Left lobe of liver (tissue), 2 donors: ENCODE measurements around the gene COL23A1. TPM values are rescaled to one million over a fixed set of nuclear protein-coding genes. Genes with fewer than 3 reads are reported as not detected.

Source experiments
- ATAC-seq: fragments of 200-7000 bp; cut with Tn5 transposase; one replicate; pipeline ENCODE4 v1.9.1; 2020; ENCODE audit warnings: mild to moderate bottlenecking, moderate library complexity
- DNase-seq: peaks from one replicate; pipeline ENCODE4 v3.0.0-alpha.2; 2020; ENCODE audit warnings: low spot score
- total RNA-seq: library from RNA; stranded (reverse); gene quantifications from one replicate; pipeline ENCODE4 v1.2.1, GENCODE V29; 2021
- donor health status: DM: no; HTN: no; CAD: no; lungs with moderate emphysema.
- donor health status: DM: no; HTN: yes; CAD: no.

Gene COL23A1
- total RNA-seq, 1 donor from 2014 or later = 1.2 TPM

DNA sequence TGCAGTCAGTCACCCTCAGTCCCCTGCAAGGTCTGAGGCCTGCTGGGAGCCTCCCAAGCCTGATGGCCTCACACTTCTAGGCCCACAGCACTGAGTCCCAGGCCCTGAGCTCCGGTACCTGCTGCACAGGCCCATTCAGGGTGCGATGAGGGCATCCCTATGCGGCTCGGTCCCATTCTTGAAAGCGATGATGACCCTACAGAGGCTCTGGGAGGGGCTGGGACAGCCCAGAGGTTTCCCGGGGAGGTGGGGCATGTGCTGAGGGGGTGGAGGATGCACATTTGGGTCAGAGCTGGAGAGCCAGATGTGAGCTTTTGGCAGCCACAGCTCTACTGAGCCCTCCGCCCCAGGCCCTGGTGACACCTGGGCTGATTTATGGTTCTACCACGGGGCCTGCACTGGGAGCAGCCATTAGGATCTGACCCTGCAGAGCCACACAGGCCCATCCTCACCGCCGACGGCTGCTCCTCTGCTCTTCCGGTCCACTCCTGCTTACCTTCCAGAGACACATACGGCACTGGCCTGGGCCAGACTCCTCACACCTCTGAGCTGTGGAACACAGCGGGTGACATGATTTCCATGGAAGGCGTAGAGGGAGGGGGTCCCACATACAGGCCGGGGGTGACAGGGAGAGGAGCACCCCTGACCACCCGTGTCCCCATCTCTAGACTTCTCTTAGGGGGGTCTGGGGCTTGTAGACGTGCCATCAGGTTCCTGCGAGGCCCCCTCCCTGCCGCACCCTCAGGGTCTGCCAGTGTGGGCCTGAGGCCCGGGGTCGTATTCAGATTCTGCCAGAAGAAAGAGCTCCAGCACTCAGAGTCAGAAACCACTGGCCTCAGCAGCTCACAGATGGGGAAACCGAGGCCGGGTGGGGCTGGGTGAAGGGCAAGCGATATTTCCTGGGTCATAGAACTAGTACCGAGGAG is 53.4 kb downstream of the COL23A1 start:
- no peak for ATAC-seq
- no peak for DNase-seq

DNA sequence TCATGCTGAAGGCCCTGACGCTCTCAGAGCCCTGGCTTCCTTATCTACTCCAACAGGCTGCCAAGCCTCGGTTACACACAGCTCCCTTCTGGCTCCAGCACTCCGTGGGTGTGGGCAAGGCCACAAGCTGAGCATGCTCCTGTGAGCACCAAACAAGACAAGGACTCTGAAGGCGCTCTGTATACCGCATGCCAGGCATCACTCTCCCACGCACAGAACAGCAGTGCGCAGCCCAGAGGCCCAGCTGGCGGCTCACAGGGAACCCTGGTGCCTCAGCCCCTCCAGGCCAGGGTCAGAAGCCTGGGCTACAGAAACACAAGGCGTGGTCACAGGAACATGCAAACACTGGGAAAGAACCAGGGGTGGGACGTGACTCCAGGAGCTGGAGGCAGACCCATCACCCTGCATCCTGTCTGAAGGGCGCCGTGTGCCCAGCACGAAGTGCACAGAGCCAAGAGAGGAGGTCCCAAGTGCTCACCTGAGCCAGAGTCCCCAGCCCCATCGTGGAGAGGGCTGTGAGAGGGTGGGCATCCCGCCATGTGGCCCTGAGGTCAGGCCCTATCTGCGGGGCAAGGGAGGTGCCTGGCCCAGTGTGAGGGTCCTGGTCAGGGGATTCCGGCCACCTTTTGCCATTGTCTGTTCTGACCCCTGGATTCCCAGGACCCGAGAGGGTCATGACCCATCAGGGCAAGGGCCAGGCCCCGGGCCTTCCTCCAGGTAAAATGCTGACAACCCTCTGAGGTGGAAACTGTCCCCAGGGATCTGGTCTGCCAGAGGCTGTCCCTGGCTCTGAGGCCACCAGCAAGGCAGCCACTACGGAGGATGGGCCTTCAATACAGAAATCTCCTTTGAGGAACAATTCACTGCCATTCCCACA is 54.7 kb downstream of the COL23A1 start:
- ATAC-seq (no peak), DNase-seq (no peak)

DNA sequence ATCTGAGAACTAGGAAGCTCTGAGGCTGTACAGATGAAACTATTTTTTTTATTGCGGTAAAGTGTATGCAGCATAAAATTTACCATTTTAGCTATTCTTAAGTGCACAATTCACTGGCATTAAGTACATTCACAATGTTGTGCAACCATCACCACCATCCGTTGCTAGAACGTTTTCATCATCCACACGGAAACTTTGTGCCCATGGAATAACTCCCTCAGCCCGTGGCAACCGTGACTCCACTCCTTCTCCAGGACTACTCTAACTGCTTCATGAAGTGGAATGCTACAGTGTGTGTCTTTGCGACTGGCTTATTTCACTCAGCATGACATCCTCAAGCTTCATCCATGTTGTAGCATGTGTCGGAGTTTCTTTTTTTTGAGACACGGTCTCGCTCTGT is 57.1 kb downstream of the COL23A1 start:
- DNase-seq (no peak), ATAC-seq (no peak)

DNA sequence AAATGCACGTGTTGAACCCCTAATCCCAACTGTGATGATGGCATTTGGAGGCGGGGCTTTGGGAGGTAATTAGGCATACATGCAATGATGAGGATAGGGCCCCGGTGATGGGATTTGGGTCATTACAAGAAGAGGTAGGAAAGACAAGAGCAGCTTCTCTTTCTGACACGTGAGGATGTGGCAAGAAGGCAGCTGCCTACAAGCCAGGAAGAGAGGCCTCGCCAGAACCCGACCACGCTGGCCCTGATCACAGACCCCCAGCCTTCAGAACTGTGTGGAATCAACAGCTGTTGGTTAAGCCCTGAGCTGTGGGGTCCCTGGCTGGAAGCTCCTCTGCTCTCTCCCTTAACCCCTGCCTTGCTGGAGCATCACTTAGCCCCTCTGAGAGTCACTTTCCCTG is 57.5 kb downstream of the COL23A1 start:
- DNase-seq (no peak), ATAC-seq (no peak)

DNA sequence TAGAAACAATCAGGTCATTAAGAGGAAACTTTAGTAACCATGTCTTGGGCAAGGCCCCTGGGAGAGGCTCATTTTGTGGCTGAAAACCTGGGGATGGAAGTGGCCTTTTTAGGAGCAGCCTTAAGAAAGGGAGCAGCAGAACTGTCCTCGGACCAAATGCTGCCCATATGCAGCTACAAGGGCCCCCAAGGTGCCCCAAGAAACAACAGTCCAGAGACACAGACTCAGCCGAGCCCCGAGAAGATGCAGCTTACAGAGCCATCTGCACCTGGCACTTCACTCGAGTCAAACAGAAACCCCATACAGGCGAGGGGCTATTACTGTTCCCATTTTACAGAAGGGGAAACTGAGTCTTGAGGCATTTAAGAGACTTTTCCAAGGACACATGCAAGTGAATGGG is 58.0 kb downstream of the COL23A1 start:
- DNase-seq = no peak

DNA sequence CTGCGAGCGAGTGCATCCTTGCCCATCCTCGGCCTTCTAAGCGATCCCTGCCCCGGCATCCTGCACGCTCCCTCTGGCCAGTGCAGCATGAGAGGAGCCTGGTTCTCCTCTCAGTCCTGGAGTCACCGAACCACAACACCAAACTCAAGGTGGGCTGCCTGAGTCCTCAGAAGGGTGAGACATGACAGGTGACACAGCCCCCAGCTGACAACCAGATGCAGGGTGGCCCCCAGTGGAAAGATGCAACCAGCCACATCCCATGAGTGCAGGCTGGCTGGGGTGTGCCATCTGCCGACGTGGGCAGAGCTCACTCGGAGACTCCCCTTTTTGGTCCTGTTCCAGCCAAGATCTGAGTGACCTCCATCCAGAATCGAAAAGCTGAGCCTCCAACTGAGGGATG is 58.4 kb downstream of the COL23A1 start:
- DNase-seq (no peak), ATAC-seq (no peak)

More for the DNA sequence above, 58.0 kb downstream of the COL23A1 start:
- no peak for ATAC-seq

DNA sequence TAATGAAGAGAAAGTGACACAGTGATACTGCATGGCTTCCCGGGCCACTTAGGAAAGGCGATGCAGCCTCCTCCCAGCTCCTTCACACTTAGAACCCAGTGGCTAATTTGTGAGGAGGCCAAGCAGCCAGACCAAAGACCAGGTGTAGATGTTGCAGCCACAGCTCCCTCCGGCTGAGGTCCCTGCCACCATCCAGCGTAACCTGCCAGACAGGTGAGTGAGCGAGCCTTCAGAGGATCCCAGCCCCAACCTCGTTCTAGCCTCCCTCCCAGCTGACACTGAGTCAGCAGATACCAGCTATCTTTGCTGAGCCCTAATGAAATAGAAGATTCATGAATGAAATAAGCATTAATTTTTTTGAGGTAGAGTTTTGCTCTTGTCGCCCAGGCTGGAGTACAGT is 59.7 kb downstream of the COL23A1 start:
- DNase-seq (no peak), ATAC-seq (no peak)

DNA sequence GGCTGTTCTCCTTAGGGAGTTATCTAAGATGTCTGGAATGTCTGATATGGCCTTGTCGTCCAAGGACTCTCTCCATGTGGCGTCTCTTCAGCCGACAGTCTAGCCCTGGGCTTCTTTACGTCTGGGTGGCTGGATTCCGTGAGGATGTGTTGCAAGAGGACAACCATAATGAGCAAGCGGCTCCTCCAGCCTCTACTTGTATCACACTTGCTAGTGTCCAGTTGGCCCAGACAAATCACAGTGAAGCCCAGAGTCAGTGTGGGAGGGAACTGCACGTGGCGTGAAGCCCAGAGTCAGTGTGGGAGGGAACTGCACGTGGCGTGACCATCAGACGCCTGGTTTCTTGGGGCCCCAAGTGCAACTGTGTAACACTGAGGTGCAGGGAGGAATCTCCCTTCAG is 61.1 kb downstream of the COL23A1 start:
- ATAC-seq = no peak
- no peak for DNase-seq

DNA sequence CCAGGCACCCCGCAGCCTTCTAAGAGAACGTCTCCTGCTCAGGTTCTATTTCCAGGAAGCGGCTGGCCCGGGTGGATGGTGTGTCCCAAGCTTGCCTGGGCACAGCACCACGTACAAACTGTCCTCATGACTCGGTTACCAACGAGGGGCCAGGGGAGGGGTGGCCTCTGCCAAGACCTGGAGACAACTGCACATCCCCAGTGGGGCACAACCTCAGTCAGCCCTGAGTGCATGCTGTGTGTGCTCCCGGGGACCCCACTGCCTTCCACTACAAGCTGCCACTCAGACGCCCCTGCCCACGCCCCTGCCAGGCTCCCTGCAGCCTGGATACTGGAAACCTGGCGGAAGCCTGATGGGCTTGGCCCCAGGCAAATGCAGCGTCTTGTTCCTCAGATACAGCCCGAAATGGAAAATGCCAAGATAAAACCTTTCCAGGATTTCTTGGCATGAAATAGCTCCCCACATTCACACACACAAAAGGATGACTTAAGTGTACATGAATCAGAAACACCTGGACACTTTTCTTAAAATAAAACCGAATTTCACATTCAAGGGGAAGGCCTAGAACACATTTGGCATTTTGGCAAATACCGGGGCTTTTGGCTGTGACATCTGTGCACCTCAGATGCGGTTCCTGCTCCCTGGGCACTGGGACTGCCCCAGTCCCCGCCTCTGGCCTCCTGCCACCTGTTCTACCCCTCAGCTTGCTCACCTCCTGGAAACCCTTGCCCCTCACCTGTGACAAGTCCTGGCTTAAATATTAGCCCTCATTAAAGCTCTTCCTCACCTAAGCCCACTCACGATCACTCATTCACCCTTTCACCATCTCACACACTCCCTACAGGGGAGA is 62.5 kb downstream of the COL23A1 start:
- ATAC-seq (no peak), DNase-seq (no peak)

DNA sequence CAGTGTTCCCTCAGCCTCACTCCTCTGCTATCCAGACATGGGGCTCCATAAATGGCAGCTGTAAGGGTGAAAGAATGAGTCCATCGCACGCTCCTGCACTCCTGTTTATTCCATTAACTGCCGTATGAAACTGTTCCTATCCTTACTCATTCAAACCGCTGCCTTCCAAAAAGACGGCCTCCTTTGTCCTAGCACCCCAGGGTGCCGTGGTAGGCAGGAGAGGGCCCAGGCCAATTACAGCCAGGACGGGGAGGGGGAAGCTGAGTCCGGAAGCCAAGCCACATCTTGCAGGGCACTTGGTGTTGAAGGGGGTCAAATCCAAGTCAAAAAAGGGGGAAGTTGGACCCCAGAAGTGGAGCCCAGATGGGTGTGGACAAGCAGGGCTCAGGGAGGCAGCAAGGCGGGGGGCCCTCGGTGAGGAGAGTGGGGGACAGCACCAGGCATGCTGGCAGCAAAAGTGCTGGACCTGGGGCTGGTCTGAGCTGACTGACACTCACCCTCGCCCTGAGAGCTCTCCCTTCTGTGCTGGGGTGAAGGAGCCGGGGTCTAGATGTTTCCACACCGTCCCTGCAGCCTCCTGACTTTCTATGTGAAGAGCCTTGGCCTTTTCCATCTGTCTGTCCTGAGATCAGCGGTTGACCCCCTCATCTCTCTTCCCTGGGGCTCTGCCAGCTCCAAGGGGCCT is 63.3 kb downstream of the COL23A1 start:
- no peak for DNase-seq
- ATAC-seq = no peak

DNA sequence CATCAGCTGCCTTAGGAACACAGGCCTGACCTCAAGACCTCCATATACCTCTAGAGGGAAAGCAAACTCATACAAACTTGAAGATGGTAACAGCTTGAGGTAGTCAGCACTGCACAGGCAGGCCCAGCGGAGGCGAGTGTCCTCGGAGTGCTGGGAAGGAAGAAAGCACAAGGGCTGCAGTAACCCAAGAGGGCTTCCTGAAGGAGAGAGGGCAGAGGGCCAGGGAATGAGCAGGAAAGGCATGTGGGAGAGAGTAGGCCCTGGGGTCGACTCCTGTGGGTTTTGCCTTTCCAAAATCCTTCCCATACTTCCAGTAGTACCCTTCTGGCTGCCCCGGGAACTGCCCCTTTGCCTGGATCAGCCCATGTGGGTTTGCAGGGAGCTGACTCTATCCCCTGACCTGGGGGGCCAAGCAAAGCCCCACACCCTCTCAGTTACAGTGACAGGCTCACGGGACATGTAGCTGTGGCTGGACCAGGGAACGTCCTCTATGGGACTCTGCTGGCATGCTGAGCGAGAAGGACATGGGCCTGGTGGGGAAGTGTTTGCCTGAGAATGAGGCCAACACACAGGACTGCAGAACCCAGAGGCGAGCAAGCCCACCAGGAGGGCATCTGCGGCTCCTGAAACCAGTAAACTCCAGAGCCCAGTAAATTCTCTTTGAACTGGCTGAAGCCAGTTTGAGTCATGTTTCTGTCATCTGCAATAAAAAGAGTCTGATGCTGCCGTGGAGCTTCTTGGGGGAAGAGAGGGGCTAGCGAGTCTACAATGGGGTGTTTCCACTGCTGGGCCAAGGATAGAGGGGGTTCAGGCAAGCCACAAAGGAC is 64.1 kb downstream of the COL23A1 start:
- DNase-seq (no peak), ATAC-seq (no peak)

DNA sequence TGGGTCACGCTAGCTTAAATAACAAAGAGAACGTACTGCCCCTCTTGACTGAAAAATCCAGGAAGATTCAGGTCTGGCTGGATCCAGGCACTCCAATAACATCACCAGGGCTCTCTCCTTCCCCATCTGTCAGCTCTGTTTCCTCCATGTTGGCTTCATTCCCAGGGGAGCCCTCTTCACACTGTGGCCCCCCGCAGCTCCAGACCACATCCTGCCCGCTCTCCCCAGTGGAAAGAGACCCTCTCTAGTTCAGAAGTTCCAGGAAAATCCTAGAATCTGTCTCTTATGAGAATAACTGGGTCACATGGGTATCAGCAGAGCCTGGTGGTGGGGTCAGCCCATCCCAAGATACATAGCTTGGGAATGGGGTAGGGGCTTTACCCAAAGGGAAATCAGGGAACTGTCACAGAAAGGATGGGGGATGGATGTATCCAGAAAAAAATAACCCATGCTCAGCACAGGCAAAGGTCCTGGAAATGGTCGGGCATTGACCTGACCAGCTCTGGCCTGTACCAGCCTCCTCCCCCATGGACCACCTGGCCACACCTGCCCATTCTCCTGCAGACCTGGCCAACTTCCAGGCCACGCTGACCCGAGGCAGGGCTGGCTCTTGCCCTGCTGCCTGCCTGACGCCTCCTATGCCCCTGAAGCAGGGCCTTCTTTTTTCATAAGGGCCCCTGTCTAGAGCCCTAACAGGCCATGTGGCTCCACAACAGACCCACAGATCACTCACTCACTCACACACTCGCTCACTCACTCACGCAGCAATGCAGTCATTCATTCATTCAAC is 65.9 kb downstream of the COL23A1 start:
- no peak for DNase-seq
- ATAC-seq = no peak

DNA sequence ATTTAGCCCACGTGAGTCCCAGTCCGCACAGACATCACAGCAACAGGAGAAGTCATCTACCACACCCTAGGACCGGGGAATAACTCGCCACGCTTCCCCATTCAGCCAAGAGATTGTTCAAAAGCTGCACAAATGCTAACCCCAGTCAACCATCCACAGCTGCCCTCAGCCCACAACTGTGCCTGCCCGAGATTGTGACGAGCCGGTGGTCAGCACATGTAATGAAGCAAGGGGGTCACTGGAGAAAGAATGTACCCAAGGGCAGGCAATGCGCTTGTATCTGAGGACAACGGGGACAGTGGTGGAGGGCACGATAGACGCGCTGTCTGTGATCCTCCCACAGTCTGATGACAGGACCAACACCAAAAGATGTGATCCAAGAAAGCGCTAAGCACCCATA is 67.8 kb downstream of the COL23A1 start:
- ATAC-seq (no peak), DNase-seq (no peak)

DNA sequence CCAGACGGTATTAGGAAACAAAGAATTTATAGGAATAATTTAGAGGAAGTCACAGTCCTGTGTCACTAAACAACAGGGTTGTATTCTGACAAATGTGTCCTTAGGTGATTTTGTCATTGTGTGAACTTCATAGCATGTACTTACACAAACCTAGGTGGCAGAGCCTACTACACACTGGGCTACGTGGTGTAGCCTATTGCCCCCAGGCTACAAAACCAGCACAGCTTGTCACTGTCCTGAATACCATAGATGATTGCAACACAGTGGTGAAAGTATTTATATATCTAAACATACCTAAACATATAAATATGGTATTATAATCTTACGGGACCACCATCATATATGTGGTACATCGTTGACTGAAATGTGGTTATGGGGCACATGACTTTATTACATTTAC is 69.3 kb downstream of the COL23A1 start:
- no peak for ATAC-seq
- DNase-seq = no peak

DNA sequence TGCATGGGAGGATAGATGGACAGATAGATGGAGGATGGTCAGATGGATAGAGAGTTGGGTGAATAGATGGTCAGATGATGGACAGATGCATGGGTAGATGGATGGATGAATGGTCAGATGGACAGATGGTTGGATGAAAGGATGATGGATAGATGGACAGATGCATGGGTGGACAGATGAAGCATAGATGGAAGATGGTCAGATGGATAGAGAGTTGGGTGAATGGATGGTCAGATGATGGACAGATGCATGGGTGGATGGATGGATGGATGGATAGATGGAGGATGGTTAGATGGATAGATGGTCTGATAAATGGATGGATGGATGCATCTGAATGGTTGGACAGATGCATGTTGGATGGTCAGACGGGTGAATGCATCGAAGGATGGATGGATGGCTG is 70.4 kb downstream of the COL23A1 start:
- no peak for ATAC-seq
- DNase-seq = no peak

DNA sequence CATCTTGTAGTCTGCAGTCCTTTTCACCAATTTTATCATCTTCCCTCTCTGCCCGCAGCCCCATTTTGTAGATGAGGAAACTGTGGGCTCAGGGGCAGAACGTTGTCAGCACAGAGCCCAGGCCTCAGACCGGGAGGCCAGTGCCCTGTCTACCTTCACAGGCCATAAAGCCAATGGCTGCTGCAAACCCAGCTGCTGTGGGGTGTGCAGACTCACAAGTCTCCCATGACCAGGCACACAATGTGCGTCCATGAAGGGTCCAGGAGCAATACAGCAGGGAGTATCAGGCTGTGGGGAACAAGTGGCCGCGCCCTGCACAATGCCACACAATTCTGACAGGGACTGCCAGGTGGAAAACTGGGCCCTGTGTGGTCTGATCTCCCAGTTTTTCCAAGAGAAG is 71.0 kb downstream of the COL23A1 start:
- ATAC-seq (no peak), DNase-seq (no peak)

DNA sequence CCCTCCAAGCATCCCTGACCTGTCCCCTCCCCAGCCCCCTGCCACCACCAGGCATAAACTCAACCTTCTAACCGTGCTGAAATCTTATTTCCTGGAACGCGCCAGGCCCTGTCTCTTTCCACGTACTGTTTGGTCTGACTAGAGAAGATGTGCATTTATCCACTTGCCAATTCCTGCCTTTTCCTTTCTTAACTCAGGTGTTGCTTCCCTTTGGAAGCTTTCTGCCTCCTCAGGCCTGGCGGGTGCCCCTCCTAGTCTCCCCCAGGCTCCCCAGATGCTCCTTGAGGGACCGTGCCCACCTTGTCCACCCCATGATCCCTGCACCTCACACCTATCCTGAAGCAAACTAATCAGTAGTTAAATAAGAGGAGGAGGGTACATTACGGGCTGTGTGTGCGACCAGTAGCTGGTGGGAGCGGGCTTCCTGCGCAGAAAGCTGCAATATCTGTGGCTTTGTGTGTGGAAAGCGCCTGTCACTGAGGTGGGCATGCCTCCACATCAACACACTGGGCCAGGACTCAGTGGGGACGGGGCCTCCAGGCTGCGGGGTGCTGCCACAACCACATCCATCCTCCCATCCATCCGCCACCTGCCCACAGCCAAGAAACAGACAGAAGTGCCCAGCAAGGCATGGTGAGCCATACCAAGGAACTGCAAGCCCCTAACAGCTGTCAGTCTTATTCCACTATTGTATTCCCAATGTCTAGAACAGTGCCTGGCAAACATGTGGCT is 73.5 kb downstream of the COL23A1 start:
- no peak for ATAC-seq
- DNase-seq = no peak
